ENCODE measurements around the gene CEP97.
"Not testable (repeated sequence)": the region's sequence is repeated elsewhere in the genome, so short reads cannot be mapped to it uniquely, and the experiment has no call there.

Gene CEP97

DNA sequence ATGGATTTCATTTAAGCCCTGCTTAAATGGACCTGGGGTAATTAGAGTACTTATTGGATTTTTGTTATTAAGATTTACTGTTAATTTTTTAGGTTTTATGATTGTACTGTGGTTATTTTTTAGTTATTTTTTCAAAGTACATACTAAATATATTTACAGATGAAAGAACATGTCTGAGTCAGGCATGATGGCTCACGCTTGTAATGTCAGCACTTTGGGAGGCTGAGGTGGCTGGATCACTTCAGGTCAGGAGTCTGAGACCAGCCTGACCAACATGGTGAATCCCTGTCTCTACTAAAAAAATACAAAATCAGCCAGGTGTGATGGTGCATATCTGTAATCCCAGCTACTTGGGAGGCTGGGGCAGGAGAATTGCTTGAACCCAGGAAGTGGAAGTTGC is 21.7 kb upstream of the CEP97 start:
- no peak for FAIRE-seq

DNA sequence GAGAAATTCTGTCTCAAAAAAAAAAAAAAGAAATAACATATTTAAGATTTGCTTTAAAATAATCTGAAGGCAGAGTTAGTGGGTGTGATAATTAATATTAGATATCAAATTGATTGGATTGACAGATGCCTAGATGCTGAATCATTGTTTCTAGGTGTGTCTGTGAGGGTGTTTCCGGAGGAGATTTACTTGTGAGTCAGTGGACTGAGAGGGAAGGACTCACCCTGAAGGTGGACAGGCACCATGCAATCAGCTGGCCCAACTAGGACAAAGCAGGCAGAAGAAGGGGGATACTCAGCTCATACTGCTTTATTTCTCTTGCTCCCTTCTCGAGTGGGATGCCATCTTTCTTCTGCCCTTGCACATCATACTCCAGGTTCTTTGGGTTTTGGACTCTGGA is 21.2 kb upstream of the CEP97 start:
- no peak for FAIRE-seq

DNA sequence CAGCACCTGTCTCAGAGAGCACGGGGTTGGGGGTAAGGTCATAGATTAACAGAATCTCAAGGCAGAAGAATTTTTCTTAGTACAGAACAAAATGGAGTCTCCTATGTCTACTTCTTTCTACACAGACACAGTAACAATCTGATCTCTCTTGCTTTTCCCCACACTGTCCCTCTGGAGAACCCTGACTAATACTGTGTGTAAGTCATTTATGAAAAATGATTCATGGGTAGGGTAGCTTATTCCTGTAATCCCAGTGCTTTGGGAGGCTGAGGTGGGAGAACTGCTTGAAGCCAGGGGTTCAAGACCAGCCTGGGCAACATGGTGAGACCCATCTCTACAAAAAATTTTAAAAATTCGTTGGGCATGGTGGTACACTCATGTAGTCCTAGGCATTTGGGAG is 19.8 kb upstream of the CEP97 start:
- not testable (repeated sequence) for FAIRE-seq

DNA sequence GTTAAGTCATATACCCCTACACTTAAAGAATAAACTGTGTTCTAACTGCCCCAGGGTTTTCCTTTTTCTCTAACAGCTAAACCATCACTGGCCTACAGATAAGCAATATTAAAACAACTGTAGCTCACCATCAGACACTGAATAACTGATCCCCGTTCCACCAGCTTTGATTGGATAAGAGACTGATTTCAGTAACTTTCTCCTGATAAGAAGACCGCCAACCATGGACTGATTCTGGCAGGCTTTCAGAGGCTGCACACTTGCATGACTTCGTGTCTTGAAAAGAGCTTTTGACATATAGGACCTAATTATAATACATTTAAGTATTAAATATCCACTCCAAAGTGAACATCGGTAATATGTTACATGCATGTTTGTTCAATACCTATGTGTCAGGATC is 15.3 kb upstream of the CEP97 start:
- FAIRE-seq = no peak

DNA sequence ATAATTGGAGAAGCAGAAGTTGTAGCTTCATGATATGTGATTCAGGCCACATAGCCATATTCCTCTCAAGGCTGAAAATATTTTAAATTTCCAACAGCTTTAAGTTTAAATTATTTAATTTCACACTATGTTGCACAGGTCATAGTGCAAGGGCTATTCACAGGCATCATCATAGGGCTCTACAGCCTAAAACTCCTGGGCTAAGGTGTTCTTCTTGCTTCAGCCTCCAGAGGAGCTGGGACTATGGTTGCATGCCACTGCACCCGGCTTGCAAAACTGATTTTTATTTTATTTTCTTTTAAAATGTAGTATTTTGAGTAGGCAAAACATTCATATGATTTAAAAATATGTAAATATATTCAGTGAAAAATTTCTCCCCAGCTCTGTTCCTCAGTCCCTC is 6.0 kb upstream of the CEP97 start:
- FAIRE-seq = no peak

DNA sequence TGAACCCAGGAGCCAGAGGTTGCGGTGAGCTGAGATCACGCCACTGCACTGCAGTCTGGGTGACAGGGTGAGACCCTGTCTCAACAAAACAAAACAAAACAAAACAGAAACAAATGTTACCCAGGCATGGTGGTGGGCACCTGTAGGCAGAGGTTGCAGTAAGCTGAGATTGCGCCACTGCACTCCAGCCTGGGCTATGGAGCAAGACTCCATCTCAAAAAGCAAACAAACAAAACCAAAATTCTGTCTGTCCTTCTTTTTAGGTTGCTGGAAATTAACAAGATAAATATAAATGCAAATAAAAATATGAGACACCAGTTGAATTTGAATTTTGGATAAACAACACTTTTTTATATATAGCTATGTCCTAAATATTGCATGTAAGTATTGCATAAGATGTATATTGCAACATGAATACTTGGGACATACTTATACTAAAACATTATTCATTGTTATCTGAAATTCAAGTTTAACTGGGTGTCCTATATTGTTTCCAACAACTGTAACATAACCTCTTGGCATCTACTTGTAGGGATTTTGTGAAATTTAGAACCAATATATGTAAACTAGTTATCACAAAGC is 4.7 kb upstream of the CEP97 start:
- FAIRE-seq = no peak

DNA sequence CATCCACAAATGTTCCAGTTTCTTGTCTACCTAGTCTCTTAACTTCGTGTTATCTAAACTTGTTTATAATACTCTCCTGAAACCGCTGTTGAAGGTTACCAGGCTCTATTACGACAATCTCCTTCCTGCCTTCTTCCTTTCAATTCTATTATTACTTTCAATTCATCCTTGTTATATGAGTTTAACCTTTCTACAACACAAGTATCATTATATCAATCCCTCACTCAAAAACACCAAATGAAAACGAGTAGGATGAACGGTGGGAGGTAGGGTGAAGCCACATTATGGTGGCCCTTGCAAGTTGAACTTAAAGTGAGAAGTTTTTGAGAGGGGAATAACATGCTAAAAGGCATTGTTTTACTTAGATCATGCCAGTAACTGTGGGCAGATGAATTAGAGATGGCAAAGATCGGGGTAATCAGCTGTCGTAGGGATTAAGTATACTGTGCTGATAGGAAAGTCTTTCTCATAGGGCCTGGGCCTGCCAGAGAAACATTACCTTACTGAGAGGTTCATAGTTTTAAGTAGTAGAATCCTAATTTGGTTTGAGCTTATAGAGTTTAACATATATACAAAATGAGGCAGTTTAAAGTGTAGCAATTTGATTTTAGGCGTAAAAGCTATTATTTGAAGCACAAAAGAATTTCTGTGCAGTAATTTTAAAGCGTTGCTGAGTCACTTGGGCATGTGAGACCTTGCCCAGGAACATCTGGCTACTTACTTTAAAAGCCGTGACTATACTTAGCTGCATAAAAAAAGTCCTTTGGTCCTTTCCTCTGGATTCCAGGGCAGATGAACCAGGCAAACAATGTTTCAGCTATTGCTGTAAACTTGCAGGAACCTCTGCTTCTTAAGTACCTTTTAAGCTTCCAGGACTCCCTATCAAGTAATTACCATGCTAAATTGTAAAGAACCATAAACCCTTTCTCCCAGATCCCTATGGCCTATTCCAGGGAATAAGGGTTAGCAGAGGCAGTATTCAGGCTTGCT is 3.3 kb upstream of the CEP97 start:
- no peak for FAIRE-seq

DNA sequence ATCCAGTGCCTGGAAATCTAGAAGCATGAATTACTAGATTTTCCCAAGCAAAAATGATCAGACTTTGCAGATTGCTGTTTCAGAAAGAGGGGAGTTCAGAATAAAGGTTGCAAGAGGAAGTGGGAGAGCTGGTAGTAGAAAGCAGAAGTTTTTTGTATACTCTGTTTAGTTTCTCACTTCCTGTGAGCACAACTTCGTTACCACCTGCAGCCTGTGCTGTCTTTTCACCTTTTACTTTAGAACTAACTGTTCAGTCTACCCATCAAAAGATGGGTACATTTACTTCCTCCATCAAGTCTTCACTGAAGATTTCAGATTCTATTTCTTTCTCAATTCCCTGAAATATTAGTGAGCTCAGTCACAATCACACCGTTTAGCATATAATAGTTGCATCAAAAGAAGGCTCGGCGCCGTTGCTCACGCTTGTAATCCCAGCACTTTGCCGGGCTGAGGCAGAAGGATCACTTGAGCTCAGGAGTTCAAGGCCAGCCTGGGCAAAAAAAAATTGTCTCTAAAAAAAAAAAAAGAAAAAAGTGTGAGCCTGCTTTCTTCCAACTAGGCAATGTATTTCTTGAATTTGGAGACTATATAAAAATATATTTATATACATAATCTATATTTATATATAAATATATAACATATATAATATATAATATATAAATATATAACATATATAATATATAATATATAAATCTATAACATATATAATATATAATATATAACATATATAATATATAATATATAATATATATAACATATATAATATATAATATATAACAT is 1.8 kb upstream of the CEP97 start:
- FAIRE-seq = no peak

DNA sequence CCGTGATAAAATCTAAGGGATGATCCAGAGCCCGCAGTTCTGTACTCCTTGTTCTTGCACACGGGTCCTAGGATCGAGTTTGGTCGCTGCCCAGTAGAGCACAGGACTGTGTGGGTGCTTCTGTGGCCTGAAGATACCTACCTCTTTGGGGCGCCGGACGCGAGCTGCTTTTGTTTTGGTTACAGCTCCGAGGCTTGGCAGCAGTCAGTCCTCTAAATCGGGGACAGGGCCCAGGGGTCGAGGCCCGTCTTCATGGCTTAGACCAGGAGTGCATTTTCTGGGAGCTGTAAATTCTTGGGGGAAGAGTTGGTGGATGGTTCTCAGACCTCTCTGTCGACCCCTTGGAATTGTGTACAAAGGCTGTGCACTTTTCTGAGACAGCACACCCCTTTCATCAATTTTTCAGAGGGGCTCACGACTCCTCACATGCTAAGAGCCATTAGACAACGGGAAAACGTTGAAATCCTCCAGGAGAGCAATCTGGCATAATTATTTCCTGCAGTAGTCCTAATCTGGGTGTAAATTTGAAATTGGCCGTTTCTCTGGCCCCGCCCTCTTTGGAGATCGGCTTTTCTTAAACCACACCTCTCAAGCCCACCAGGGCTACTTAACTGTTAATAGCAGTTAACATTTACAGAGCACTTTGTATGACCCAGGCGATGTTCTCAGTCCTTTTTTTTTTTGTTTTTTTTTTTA is 928 bp downstream of the CEP97 start:
- no peak for FAIRE-seq

DNA sequence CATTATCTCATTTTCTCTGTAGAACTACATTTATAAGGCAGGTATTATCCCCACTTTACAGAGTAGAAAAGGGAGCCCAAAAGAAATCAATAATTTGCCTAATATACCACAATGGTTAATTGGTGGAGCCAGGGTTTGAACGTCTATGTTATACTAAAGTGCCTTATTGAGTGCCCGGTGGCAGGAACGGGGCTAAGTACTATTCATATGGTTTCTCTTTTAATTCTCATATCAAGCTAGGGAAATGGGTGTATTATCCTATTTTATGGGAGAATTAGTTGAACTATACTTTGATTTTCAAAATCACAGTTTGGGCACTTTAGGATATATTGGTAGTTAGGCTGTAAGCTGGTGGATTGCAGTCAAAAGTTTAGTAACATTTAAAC is 1.5 kb downstream of the CEP97 start:
- no peak for FAIRE-seq

DNA sequence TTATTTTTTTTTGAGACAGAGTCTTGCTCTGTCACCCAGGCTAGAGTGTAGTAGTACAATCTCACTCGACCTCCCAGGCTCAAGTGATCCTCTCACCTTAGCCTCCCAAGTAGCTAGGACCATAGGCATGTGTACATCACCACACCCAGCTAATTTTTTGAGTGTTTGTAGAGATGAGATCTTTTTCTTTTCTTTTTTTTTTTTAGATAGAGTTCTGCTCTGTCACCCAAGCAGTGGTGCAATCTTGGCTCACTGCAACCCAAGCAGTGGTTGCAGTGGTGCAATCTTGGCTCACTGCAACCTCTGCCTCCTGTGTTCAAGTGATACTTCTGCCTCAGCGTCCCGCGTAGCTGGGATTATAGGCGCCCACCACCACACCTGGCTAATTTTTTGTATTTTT is 5.2 kb downstream of the CEP97 start:
- no peak for FAIRE-seq

DNA sequence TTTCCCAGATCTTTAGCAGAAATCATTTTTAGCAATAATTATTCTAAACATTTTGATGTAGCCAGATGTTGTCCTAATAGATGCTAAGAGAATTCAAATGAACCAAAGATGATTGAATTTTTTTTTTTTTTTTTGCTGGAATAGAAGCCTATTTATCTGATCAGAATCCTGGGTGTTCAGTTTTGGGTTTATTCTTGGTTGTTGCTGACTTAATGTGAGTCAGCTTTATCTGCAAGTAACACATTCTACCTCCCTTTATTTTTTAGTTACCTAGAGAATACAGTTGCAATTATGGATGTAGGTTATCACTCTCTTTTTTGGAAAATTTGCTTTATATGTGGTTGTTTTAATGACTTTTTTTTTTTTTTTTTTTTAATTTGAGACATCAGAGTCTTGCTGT is 6.4 kb downstream of the CEP97 start:
- FAIRE-seq = no peak

DNA sequence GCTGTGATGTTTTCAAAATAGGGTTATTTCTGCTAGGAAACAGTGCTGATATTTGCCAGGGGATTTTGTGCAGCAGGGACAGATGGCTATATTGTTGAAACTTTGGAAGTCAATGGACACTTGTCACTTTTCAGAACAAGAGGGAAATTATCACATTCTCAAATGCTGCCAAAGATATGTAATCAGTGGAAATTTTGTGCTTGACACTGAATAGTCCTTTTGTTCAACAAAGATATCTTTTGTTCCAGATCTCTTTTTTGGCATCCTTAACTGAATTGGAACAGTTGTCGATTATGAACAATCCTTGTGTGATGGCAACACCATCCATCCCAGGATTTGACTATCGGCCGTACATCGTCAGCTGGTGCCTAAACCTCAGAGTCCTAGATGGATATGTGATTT is 7.8 kb downstream of the CEP97 start:
- no peak for FAIRE-seq

DNA sequence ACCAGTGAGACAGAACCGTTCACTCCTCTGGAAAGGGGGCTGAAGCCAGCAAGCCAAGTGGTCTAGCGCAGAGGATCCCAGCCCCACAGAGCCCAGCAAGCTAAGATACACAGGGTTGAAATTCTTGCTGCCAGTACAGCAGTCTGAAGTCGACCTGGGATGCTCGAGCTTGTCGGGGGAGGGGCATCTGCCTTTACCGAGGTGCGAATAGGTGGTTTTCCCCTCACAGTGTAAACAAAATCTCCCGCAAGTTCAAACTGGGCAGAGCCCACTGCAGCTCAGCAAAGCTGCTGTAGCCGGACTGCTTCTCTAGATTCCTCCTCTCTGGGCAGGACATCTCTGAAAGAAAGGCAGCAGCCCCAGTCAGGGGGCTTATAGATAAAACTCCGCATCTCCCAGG is 11.4 kb downstream of the CEP97 start:
- no peak for FAIRE-seq

DNA sequence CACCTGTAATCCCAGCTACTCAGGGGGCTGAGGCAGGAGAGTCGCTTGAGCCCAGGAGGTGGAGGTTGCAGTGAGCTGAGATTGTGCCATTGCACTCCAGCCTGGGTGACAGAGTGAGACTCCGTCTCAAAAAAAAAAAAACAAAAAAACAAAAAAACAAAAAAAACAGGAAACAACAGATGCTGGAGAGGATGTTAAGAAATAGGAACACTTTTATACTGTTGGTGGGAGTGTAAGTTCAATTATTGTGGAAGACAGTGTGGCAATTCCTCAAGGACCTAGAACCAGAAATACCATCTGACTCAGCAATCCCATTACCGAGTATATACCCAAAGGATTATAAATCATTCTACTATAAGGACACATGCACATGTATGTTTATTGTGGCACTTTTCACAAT is 17.5 kb downstream of the CEP97 start:
- not testable (repeated sequence) for FAIRE-seq

DNA sequence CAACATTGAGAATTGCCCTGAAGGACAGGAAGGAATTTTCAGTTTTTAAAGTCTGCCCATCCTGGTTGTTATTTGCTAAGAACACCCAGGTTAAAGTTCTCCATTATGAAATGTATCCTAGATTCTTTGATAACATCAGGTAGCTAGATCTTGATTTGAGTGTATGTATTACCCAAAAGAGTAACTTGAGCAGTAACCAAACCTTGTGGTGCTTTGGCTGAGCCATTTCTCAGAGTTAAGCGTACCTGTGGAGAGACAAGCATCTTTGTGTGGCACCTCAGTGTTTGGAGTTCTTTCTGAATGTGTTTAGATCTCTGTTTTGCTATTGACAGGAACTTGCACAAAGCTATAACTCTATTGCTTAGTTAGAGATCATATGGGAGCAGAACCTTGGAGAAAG is 20.4 kb downstream of the CEP97 start:
- FAIRE-seq = no peak

DNA sequence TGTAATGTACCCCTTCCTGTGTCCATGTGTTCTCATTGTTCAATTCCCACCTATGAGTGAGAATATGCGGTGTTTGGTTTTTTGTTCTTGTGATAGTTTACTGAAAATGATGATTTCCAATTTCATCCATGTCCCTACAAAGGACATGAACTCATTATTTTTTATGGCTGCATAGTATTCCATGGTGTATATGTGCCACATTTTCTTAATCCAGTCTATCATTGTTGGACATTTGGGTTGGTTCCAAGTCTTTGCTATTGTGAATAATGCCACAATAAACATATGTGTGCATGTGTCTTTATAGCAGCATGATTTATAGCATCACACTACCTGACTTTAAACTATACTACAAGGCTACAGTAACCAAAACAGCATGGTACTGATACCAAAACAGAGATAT is 21.5 kb downstream of the CEP97 start:
- FAIRE-seq = not testable (repeated sequence)

DNA sequence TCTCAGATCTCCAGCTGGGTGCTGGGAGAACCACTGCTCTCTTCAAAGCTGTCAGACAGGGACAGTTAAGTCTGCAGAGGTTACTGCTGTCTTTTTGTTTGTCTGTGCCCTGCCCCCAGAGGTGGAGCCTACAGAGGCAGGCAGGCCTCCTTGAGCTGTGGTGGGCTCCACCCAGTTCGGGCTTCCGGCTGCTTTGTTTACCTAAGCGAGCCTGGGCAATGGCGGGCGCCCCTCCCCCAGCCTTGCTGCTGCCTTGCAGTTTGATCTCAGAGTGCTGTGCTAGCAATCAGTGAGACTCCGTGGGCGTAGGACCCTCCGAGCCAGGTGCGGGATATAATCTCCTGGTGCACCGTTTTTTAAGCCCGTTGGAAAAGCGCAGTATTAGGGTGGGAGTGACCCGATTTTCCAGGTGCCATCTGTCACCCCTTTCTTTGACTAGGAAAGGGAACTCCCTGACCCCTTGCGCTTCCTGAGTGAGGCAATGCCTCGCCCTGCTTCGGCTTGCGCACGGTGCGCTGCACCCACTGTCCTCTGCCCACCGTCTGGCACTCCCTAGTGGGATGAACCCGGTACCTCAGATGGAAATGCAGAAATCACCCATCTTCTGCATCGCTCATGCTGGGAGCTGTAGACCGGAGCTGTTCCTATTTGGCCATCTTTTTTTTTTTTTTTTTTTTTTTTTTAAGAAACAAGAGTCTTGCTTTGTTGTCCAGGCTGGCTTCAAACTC is 29.1 kb downstream of the CEP97 start:
- not testable (repeated sequence) for FAIRE-seq

DNA sequence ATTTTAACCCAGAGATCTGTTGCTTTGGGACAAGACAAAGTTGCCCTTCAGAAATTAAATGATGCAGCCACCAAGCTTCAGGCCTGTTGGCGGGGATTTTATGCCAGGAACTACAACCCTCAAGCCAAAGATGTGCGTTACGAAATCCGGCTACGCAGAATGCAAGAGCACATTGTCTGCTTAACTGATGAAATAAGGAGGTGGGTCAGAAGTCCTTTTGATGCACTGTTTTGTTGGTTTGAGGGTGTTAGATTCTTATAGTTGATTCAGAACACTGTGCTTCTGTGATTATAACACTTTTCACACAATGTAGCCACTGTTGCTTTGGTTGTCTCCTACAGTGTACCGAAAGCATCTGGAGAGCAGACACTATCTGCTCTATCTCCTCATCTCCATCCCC is 33.8 kb downstream of the CEP97 start:
- FAIRE-seq = no peak

DNA sequence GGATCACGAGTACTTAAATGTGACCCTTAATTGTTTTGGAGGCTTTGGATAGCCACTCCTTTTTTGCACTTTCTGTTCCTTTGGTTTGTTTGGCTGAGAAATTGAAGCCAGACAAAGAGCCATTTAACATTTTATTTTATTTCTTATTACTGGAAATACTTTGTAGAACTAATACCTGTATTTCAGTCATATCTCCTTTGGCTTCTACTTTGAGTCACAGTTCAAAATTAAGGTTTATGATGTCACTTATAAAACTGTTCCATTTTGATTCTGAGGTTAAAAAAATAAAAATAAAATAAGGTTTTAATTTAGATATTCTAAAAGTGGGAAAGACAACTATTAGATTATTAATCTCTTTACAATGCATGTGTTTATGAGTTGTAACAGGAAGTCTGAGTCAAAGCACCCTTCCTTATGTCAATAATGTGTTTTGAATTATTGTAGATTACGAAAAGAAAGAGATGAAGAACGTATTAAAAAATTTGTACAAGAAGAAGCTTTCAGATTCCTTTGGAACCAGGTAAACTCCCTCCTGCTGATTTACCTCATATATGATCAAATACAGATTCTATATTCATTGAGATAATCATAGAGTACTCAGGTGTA is 37.7 kb downstream of the CEP97 start:
- peak; percentile 31 for FAIRE-seq

DNA sequence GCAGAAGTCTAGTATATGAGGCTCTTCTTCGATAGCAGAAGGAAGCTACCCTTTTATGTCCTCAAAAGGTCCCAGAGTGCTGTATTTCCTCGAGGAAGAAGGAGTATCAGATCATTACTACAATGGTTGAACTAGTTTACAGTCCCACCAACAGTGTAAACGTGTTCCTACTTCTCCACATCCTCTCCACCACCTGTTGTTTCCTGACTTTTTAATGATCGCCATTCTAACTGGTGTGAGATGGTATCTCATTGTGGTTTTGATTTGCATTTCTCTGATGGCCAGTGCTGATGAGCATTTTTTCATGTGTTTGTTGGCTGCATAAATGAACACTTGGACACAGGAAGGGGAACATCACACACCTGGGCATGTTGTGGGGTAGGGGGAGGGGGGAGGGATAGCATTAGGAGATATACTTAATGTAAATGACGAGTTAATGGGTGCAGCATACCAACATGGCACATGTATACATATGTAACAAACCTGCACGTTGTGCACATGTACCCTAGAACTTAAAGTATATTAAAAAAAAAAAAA is 53.4 kb downstream of the CEP97 start:
- FAIRE-seq = not testable (repeated sequence)
